H9 (cell line): ENCODE measurements around the gene MIR17HG. TPM values are rescaled to one million over a fixed set of nuclear protein-coding genes. Genes with fewer than 3 reads are reported as not detected.

ENCODE experiments used
- DNase-seq: peaks from one replicate; pipeline ENCODE4 v3.0.0-alpha.2; 2017
- H2AFZ ChIP-seq: one replicate; pipeline ENCODE4 v1.6.1; 2013; ENCODE audit warnings: mild to moderate bottlenecking, low read length, control low read depth, moderate library complexity
- H2AK5ac ChIP-seq: 2 replicates; pipeline ENCODE4 v1.6.1; 2013; ENCODE audit warnings: low read length, control low read depth, mixed read lengths; ENCODE audit not compliant: insufficient read length
- H2BK120ac ChIP-seq: one replicate; pipeline ENCODE4 v1.6.1; 2013; ENCODE audit warnings: low read depth, mild to moderate bottlenecking, low read length, control low read depth, inconsistent platforms; ENCODE audit not compliant: poor library complexity, severe bottlenecking
- H2BK12ac ChIP-seq: 2 replicates; pipeline ENCODE4 v1.6.1; 2013; ENCODE audit warnings: low read length, control low read depth, mixed read lengths, low read depth; ENCODE audit not compliant: insufficient read length
- H2BK15ac ChIP-seq: 2 replicates; pipeline ENCODE4 v1.6.1; 2013; ENCODE audit warnings: low read depth, low read length, control low read depth
- H2BK20ac ChIP-seq: one replicate; pipeline ENCODE4 v1.6.1; 2013; ENCODE audit warnings: low read depth, mild to moderate bottlenecking, low read length, control low read depth, inconsistent platforms; ENCODE audit not compliant: poor library complexity, severe bottlenecking
- H2BK5ac ChIP-seq: 2 replicates; pipeline ENCODE4 v1.6.1; 2013; ENCODE audit warnings: low read length, control low read depth, mixed read lengths; ENCODE audit not compliant: insufficient read length
- H3K14ac ChIP-seq: 2 replicates; pipeline ENCODE4 v1.6.1; 2013; ENCODE audit warnings: low read length, control low read depth; ENCODE audit not compliant: insufficient read depth
- H3K18ac ChIP-seq: 2 replicates; pipeline ENCODE4 v1.6.1; 2013; ENCODE audit warnings: low read depth, mild to moderate bottlenecking, mixed read lengths, low read length, control low read depth; ENCODE audit not compliant: insufficient read length
- H3K23ac ChIP-seq: 2 replicates; pipeline ENCODE4 v1.6.1; 2013; ENCODE audit warnings: low read length, control low read depth, mixed read lengths, low read depth; ENCODE audit not compliant: insufficient read length
- H3K23me2 ChIP-seq: 2 replicates; pipeline ENCODE4 v1.6.1; 2013; ENCODE audit warnings: low read depth, mild to moderate bottlenecking, mixed read lengths, low read length, control low read depth; ENCODE audit not compliant: insufficient read length, poor library complexity, severe bottlenecking
- H3K27ac ChIP-seq: 2 replicates; pipeline ENCODE4 v1.5.1; 2013; ENCODE audit warnings: low read length, control low read depth, mixed read lengths, low read depth; ENCODE audit not compliant: insufficient read length
- H3K27me3 ChIP-seq: 2 replicates; pipeline ENCODE4 v1.6.1; 2013; ENCODE audit warnings: low read length, control low read depth, inconsistent platforms; ENCODE audit not compliant: insufficient read depth
- H3K4ac ChIP-seq: 2 replicates; pipeline ENCODE4 v1.6.1; 2013; ENCODE audit warnings: low read depth, mild to moderate bottlenecking, control low read depth, inconsistent platforms, low read length, moderate library complexity
- H3K4me1 ChIP-seq: 2 replicates; pipeline ENCODE4 v1.6.1; 2013; ENCODE audit warnings: low read length, control low read depth, inconsistent platforms; ENCODE audit not compliant: insufficient read depth
- H3K4me2 ChIP-seq: 2 replicates; pipeline ENCODE4 v1.6.1; 2013; ENCODE audit warnings: low read length, control low read depth, mixed read lengths; ENCODE audit not compliant: insufficient read length, insufficient read depth
- H3K56ac ChIP-seq: 2 replicates; pipeline ENCODE4 v1.6.1; 2013; ENCODE audit warnings: low read depth, mild to moderate bottlenecking, mixed read lengths, low read length, control low read depth; ENCODE audit not compliant: insufficient read length
- H3K79me1 ChIP-seq: 2 replicates; pipeline ENCODE4 v1.6.1; 2013; ENCODE audit warnings: low read depth, mild to moderate bottlenecking, moderate library complexity, low read length, control low read depth, inconsistent platforms; ENCODE audit not compliant: insufficient read depth, poor library complexity, severe bottlenecking
- H3K79me2 ChIP-seq: 2 replicates; pipeline ENCODE4 v1.6.1; 2013; ENCODE audit warnings: low read length, control low read depth, inconsistent platforms; ENCODE audit not compliant: insufficient read depth
- H3K9ac ChIP-seq: 2 replicates; pipeline ENCODE4 v1.6.1; 2013; ENCODE audit warnings: low read length, control low read depth, mixed read lengths; ENCODE audit not compliant: insufficient read length; ENCODE audit errors: extremely low read depth
- H3K9me3 ChIP-seq: one replicate; pipeline ENCODE4 v1.6.1; 2013; ENCODE audit warnings: low read depth, low read length, inconsistent platforms; ENCODE audit not compliant: control insufficient read depth
- H3T11ph ChIP-seq: one replicate; pipeline ENCODE4 v1.6.1; 2013; ENCODE audit warnings: mild to moderate bottlenecking, low read length, control low read depth, inconsistent platforms
- H4K20me1 ChIP-seq: one replicate; pipeline ENCODE4 v1.6.1; 2013; ENCODE audit not compliant: control insufficient read depth, insufficient read length, insufficient read depth
- H4K5ac ChIP-seq: 2 replicates; pipeline ENCODE4 v1.6.1; 2013; ENCODE audit warnings: low read depth, mild to moderate bottlenecking, mixed read lengths, low read length, control low read depth; ENCODE audit not compliant: insufficient read length
- H4K8ac ChIP-seq: replicated peaks from 2 replicates; pipeline ENCODE4 v1.6.1; 2013; ENCODE audit warnings: low read length, control low read depth, mixed read lengths, low read depth; ENCODE audit not compliant: insufficient read length
- H4K91ac ChIP-seq: 2 replicates; pipeline ENCODE4 v1.6.1; 2013; ENCODE audit warnings: low read depth, mild to moderate bottlenecking, moderate library complexity, mixed read lengths, low read length, control low read depth; ENCODE audit not compliant: insufficient read length
- H3K27ac Mint-ChIP-seq, 3 experiments: 2 replicates in 2 of 3; 3 replicates in 1 of 3; pipeline ENCODE4 v1.8.0; 2020 to 2021; ENCODE audit warnings: mixed read lengths in 3 of 3, mild to moderate bottlenecking in 1 of 3, moderate library complexity in 1 of 3
- H3K27me3 Mint-ChIP-seq: 2 replicates; pipeline ENCODE4 v1.8.0; 2021; ENCODE audit warnings: low read depth, mild to moderate bottlenecking, moderate library complexity, mixed read lengths
- H3K36me3 Mint-ChIP-seq, 3 experiments: 2 replicates in 2 of 3; 3 replicates in 1 of 3; pipeline ENCODE4 v1.8.0; 2020 to 2021; ENCODE audit warnings: low read depth in 3 of 3, mixed read lengths in 3 of 3; ENCODE audit not compliant: insufficient read depth in 1 of 3
- H3K4me1 Mint-ChIP-seq, 2 experiments: 2 replicates each; pipeline ENCODE4 v1.8.0; 2020; ENCODE audit warnings: mixed read lengths in 2 of 2
- H3K4me3 Mint-ChIP-seq, 2 experiments: 2 replicates in 1 of 2; 3 replicates in 1 of 2; pipeline ENCODE4 v1.8.0; 2020 to 2021; ENCODE audit warnings: mild to moderate bottlenecking in 2 of 2, mixed read lengths in 2 of 2, moderate library complexity in 1 of 2
- H3K9me3 Mint-ChIP-seq, 2 experiments: 2 replicates in 1 of 2; 3 replicates in 1 of 2; pipeline ENCODE4 v1.8.0; 2020; ENCODE audit warnings: mild to moderate bottlenecking in 2 of 2, mixed read lengths in 2 of 2, moderate library complexity in 1 of 2
- CTCF ChIP-seq: fragments of 200-600 bp; sonication (generic); conservative IDR thresholded peaks from 3 replicates; pipeline ENCODE4 v1.8.0; 2021; ENCODE audit warnings: antibody characterized with exemption, mild to moderate bottlenecking
- WGBS: extraction: QIAGEN DNeasy Blood & Tissue Kit; methylation state at CpG from one replicate; pipeline ENCODE4 v1.1.7; 2013; ENCODE audit warnings: missing lambda C conversion rate, low lambda C conversion rate, mixed read lengths; ENCODE audit not compliant: insufficient read length; ENCODE audit errors: extremely low coverage; 5-methylcytosine and 5-hydroxymethylcytosine counted together
- total RNA-seq: library from RNA; stranded (reverse); gene quantifications from 2 replicates; pipeline ENCODE4 v1.2.1, GENCODE V29; 2021

The MIR17HG gene
- total RNA-seq, 1 experiment from 2014 or later: 38.7 TPM

GRCh38 chr13:91372911-91373310 is 25.4 kb downstream of the MIR17HG start:
- Histone ChIP-seq H2BK15ac (no peak overlapping the region), H2BK5ac (no peak overlapping the region), H3K56ac (no peak overlapping the region), H3K4ac (no peak overlapping the region), H3K27ac (no peak overlapping the region), H3K79me2 (no peaks in the 10 kb centered on the region), H4K91ac (no peak overlapping the region), H4K8ac (no peak overlapping the region), H3K14ac (no peak overlapping the region), H2AFZ (no peak overlapping the region), H4K20me1 (no peaks in the 10 kb centered on the region), H2BK120ac (no peak overlapping the region), H3K18ac (no peak overlapping the region), H3K4me2 (no peak overlapping the region), H3K9ac (no peak overlapping the region), H3K23ac (no peak overlapping the region), H3K4me1 (no peaks in the 10 kb centered on the region), H3K23me2 (no peaks in the 10 kb centered on the region), H2BK12ac (no peak overlapping the region), H3K79me1 (no peaks in the 10 kb centered on the region), H2AK5ac (no peak overlapping the region), H3K9me3 (no peaks in the 10 kb centered on the region), H3K27me3 (no peaks in the 10 kb centered on the region), H4K5ac (no peak overlapping the region), H3T11ph (no peak overlapping the region), H2BK20ac (no peak overlapping the region)
- DNase-seq: no peak
- Mint-ChIP-seq H3K4me3 (no peak overlapping the region), H3K36me3 (no peaks in the 10 kb centered on the region), H3K9me3 (no peaks in the 10 kb centered on the region), H3K4me1 (peaks cover 7 to 9% of the 10 kb centered on the region in 2 experiments; a peak in 3 of 4 replicates), H3K27me3 (no peaks in the 10 kb centered on the region; the same call in 1 of the 2 replicates), H3K27ac (peak overlapping the region in 1 of 3 experiments; percentile 36; a peak in 1 of 7 replicates)
- no peak for TF ChIP-seq CTCF
- WGBS: no CpG with 5 or more reads among the region's 3 CpGs
